Neural progenitor cell (in vitro differentiated cells): ENCODE results near the gene TRAPPC2L.

Experiments used
- EZH2 ChIP-seq: fragments of 200-600 bp; sonication (generic); IDR thresholded peaks from 2 replicates; pipeline ENCODE4 v1.6.1; 2017; ENCODE audit warnings: antibody characterized with exemption, mild to moderate bottlenecking, moderate library complexity
- EZH2phosphoT487 ChIP-seq: fragments of 200-600 bp; sonication (generic); IDR thresholded peaks from 2 replicates; pipeline ENCODE4 v1.6.1; 2017; ENCODE audit warnings: antibody characterized with exemption
- TF ChIP-seq, protein P1 (sequence below): fragments of 200-600 bp; sonication (generic); IDR thresholded peaks from 2 replicates; pipeline ENCODE4 v1.5.1; 2017; ENCODE audit warnings: antibody characterized with exemption, mild to moderate bottlenecking

GRCh38 chr16:88900662-88901052 is 43.7 kb downstream of the TRAPPC2L start:
- TF ChIP-seq, protein P1, sequence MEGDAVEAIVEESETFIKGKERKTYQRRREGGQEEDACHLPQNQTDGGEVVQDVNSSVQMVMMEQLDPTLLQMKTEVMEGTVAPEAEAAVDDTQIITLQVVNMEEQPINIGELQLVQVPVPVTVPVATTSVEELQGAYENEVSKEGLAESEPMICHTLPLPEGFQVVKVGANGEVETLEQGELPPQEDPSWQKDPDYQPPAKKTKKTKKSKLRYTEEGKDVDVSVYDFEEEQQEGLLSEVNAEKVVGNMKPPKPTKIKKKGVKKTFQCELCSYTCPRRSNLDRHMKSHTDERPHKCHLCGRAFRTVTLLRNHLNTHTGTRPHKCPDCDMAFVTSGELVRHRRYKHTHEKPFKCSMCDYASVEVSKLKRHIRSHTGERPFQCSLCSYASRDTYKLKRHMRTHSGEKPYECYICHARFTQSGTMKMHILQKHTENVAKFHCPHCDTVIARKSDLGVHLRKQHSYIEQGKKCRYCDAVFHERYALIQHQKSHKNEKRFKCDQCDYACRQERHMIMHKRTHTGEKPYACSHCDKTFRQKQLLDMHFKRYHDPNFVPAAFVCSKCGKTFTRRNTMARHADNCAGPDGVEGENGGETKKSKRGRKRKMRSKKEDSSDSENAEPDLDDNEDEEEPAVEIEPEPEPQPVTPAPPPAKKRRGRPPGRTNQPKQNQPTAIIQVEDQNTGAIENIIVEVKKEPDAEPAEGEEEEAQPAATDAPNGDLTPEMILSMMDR: no peak
- no peak for TF ChIP-seq EZH2phosphoT487
- no peak for TF ChIP-seq EZH2
